AG09309 (cell line): Measurements from ENCODE around the gene DAPK1.
"Not testable (repeated sequence)": the region's sequence is repeated elsewhere in the genome, so short reads cannot be mapped to it uniquely, and the experiment has no call there.

Experiments used
- DNase-seq: peaks from one replicate; pipeline ENCODE4 v3.0.0-alpha.2; 2010; ENCODE audit warnings: low read depth
- H3K4me3 ChIP-seq: 2 replicates; pipeline ENCODE4 v1.5.1; 2011; ENCODE audit warnings: mild to moderate bottlenecking, low read depth, low read length, moderate library complexity; ENCODE audit not compliant: control insufficient read depth
- CTCF ChIP-seq: IDR thresholded peaks from 2 replicates; pipeline ENCODE4 v1.5.1; 2011; ENCODE audit warnings: mild to moderate bottlenecking, low read depth, low read length, inconsistent platforms; ENCODE audit not compliant: insufficient read depth, control insufficient read depth; ENCODE audit errors: missing control alignments

DAPK1 gene

GRCh38 chr9:87741891-87742290, 244.2 kb downstream of the DAPK1 start:
- H3K4me3 ChIP-seq, result no peak overlapping the region
- DNase-seq, result no peak

GRCh38 chr9:87742813-87743428, 245.3 kb downstream of the DAPK1 start:
- no peak overlapping the region for H3K4me3 ChIP-seq
- DNase-seq, result no peak
- no peak for TF ChIP-seq CTCF

More at GRCh38 chr9:87741891-87742290, 244.2 kb downstream of the DAPK1 start:
- no peak for TF ChIP-seq CTCF

GRCh38 chr9:87744247-87744646, 246.6 kb downstream of the DAPK1 start:
- DNase-seq, result not testable (repeated sequence)

GRCh38 chr9:87746186-87746585, 248.5 kb downstream of the DAPK1 start:
- DNase-seq, result no peak
- no peak for TF ChIP-seq CTCF

More at GRCh38 chr9:87744247-87744646, 246.6 kb downstream of the DAPK1 start:
- H3K4me3 ChIP-seq, result not testable (repeated sequence)

GRCh38 chr9:87748881-87749280, 251.2 kb downstream of the DAPK1 start:
- TF ChIP-seq CTCF, result no peak
- no peak overlapping the region for H3K4me3 ChIP-seq
- no peak for DNase-seq

More at GRCh38 chr9:87746186-87746585, 248.5 kb downstream of the DAPK1 start:
- no peak overlapping the region for H3K4me3 ChIP-seq

GRCh38 chr9:87749335-87750035, 251.8 kb downstream of the DAPK1 start:
- TF ChIP-seq CTCF, result no peak
- no peak for DNase-seq
- H3K4me3 ChIP-seq, result no peak overlapping the region

GRCh38 chr9:87750726-87751125, 253.1 kb downstream of the DAPK1 start:
- no peak for DNase-seq
- H3K4me3 ChIP-seq, result no peak overlapping the region
- no peak for TF ChIP-seq CTCF
